IPS-20b (cell line): ENCODE results near the gene CHD2.
"Not testable (repeated sequence)": the region's sequence is repeated elsewhere in the genome, so short reads cannot be mapped to it uniquely, and the experiment has no call there.

Source experiments
- H3K27ac ChIP-seq: one replicate; pipeline ENCODE4 v1.5.1; 2013; ENCODE audit warnings: low read length
- H3K27me3 ChIP-seq: 2 replicates; pipeline ENCODE4 v1.6.1; 2013; ENCODE audit warnings: mild to moderate bottlenecking, low read length, inconsistent platforms; ENCODE audit not compliant: insufficient read depth
- H3K36me3 ChIP-seq: 2 replicates; pipeline ENCODE4 v1.6.1; 2013; ENCODE audit warnings: low read depth, mild to moderate bottlenecking, inconsistent platforms, low read length, moderate library complexity; ENCODE audit not compliant: insufficient read depth
- H3K4me1 ChIP-seq: 2 replicates; pipeline ENCODE4 v1.6.1; 2013; ENCODE audit warnings: mild to moderate bottlenecking, control low read depth, inconsistent platforms, low read length, moderate library complexity; ENCODE audit not compliant: insufficient read depth
- H3K4me3 ChIP-seq: 2 replicates; pipeline ENCODE4 v1.5.1; 2013; ENCODE audit warnings: mild to moderate bottlenecking, low read length, inconsistent platforms
- H3K9ac ChIP-seq: 2 replicates; pipeline ENCODE4 v1.6.1; 2013; ENCODE audit warnings: low read depth, mild to moderate bottlenecking, inconsistent platforms, low read length, moderate library complexity
- H3K9me3 ChIP-seq: 2 replicates; pipeline ENCODE4 v1.6.1; 2013; ENCODE audit warnings: mild to moderate bottlenecking, low read depth, low read length, inconsistent platforms; ENCODE audit not compliant: insufficient read depth

CHD2 gene

GRCh38 chr15:93051236-93052089 lies 151.3 kb downstream of the CHD2 start:
- H3K36me3 ChIP-seq, result peaks cover 87% of the 10 kb centered on the region
- no peaks in the 10 kb centered on the region for H3K27me3 ChIP-seq
- H3K4me3 ChIP-seq, result no peak overlapping the region

GRCh38 chr15:93052090-93052879 lies 152.2 kb downstream of the CHD2 start:
- H3K36me3 ChIP-seq, result peaks cover 82% of the 10 kb centered on the region
- no peaks in the 10 kb centered on the region for H3K4me1 ChIP-seq
- no peak overlapping the region for H3K9ac ChIP-seq
- H3K27ac ChIP-seq, result no peak overlapping the region
- no peak overlapping the region for H3K4me3 ChIP-seq
- no peaks in the 10 kb centered on the region for H3K27me3 ChIP-seq
- no peaks in the 10 kb centered on the region for H3K9me3 ChIP-seq

More at GRCh38 chr15:93051236-93052089, 151.3 kb downstream of the CHD2 start:
- no peak overlapping the region for H3K27ac ChIP-seq
- H3K9me3 ChIP-seq, result 0 out of 2 replicates have a peak, but pooled peaks cover under 1% of the 10 kb centered on the region
- H3K4me1 ChIP-seq, result no peaks in the 10 kb centered on the region
- H3K9ac ChIP-seq, result no peak overlapping the region

GRCh38 chr15:93055211-93055610 lies 155.1 kb downstream of the CHD2 start:
- H3K9me3 ChIP-seq, result no peaks in the 10 kb centered on the region
- no peak overlapping the region for H3K9ac ChIP-seq
- H3K36me3 ChIP-seq, result peaks cover 68% of the 10 kb centered on the region
- no peak overlapping the region for H3K4me3 ChIP-seq
- H3K27ac ChIP-seq, result no peak overlapping the region
- no peaks in the 10 kb centered on the region for H3K27me3 ChIP-seq
- peaks cover 13% of the 10 kb centered on the region; the same call in 1 of the 2 replicates for H3K4me1 ChIP-seq

DNA sequence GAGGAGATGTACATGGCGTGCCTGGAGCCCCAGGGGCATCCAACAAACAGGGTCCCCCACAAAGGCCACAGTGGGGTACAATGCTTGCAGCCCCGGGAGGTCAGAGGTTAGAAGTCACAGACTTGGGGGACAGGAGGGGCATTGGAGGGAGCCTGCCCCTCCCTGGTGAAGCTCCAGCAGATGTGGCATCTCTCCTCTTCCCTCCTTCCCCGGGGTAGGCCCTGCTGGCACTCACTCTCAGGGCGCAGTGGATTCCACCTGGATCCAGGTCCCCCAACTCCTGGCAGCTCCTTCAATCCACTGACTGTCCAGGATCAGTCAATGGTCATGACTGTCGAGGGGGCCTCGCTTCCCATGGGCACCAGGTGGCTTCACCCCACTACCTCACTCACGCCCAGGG lies 156.7 kb downstream of the CHD2 start:
- no peaks in the 10 kb centered on the region for H3K27me3 ChIP-seq
- no peak overlapping the region for H3K4me3 ChIP-seq
- H3K9me3 ChIP-seq, result no peaks in the 10 kb centered on the region
- no peak overlapping the region for H3K9ac ChIP-seq
- peaks cover 52% of the 10 kb centered on the region for H3K36me3 ChIP-seq
- H3K4me1 ChIP-seq, result peaks cover 23% of the 10 kb centered on the region; the same call in 1 of the 2 replicates
- peak overlapping the region; percentile 14 for H3K27ac ChIP-seq

DNA sequence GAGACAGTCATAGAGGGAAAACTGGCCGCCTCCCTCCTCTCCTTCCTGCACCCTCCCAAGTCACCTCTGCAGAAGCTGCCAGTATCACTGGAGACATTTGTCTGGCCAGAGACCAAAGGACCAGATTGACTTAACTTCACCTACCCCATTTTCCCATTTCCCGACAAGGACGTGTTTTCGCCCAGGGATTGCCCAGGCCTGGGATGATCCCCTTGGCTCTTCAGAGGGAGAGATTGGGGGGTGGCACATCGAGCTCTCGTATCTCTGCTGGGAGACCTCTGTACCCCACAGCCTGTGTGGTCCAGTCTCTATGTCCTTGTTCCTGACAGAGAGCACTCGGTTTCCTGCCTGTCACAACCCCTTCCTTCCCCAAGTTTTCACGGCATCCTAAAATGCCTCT lies 157.5 kb downstream of the CHD2 start:
- H3K9ac ChIP-seq, result no peak overlapping the region
- H3K4me3 ChIP-seq, result no peak overlapping the region
- H3K9me3 ChIP-seq, result no peaks in the 10 kb centered on the region
- peaks cover 29% of the 10 kb centered on the region; the same call in 1 of the 2 replicates for H3K4me1 ChIP-seq
- H3K27ac ChIP-seq, result no peak overlapping the region
- no peaks in the 10 kb centered on the region for H3K27me3 ChIP-seq
- peaks cover 44% of the 10 kb centered on the region for H3K36me3 ChIP-seq

DNA sequence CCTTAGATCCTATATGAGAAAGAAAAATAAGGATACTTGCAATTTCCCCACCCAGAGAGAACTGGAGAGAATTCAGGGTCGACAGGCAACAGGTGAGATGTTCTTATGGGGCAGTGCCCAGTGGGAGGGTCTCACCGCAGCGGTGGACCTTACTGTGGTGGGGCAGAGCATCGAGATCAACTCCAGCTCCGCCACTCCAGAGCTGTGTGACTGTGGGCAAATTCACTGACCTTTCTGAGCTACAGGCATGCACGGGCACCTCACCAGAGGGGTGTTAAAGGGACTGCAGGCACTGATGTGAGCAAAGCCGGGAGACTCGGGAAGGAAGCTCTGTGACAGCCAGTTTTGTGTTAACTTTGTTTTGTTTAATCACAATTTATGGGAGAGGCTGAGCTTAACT lies 158.0 kb downstream of the CHD2 start:
- Histone ChIP-seq H3K36me3 (peaks cover 42% of the 10 kb centered on the region), H3K27ac (no peak overlapping the region), H3K9me3 (no peaks in the 10 kb centered on the region), H3K9ac (no peak overlapping the region), H3K4me1 (peaks cover 34% of the 10 kb centered on the region; the same call in 1 of the 2 replicates), H3K4me3 (no peak overlapping the region), H3K27me3 (no peaks in the 10 kb centered on the region)

DNA sequence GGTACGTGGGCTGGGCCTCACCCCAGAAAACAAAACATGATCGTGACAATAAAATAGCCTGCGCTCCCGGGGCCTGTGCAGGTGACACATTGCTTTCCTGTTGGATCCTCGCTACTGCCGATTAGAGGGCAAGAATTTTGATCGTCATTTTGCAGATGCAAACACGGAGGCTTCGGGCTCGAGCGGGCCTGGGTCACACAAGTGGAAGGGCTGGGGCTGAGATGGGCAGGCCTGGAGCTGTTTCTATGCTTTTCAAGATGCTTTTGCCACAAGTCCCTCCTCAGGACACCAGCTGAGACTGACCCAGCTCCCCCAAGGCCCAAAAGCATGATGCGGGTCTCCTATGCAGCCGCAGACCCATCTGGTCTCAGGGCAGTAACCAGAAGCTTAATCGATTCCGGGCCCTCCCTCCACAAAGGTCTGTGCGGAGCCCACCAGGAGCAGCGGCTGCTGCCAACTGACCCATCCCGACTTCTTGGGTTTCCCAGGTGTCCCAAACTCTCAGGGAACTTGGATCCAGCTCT lies 158.8 kb downstream of the CHD2 start:
- Histone ChIP-seq H3K4me3 (no peak overlapping the region), H3K27me3 (no peaks in the 10 kb centered on the region), H3K4me1 (peaks cover 42% of the 10 kb centered on the region; the same call in 1 of the 2 replicates), H3K36me3 (peaks cover 41% of the 10 kb centered on the region), H3K9ac (peak overlapping the region; percentile 42; the same call in 1 of the 2 replicates), H3K9me3 (no peaks in the 10 kb centered on the region), H3K27ac (no peak overlapping the region)

GRCh38 chr15:93059442-93059841 lies 159.3 kb downstream of the CHD2 start:
- Histone ChIP-seq H3K27ac (peak overlapping the region; percentile 8), H3K27me3 (no peaks in the 10 kb centered on the region), H3K4me1 (peaks cover 47% of the 10 kb centered on the region; the same call in 1 of the 2 replicates), H3K9ac (peak overlapping the region; percentile 42; the same call in 1 of the 2 replicates), H3K36me3 (peaks cover 46% of the 10 kb centered on the region), H3K4me3 (no peak overlapping the region), H3K9me3 (no peaks in the 10 kb centered on the region)

- no peaks in the 10 kb centered on the region for H3K9me3 ChIP-seq
- H3K36me3 ChIP-seq, result peaks cover 46% of the 10 kb centered on the region
- peaks cover 47% of the 10 kb centered on the region; the same call in 1 of the 2 replicates for H3K4me1 ChIP-seq
- H3K4me3 ChIP-seq, result peak overlapping the region; percentile 51; the same call in 1 of the 2 replicates
- peak overlapping the region; percentile 71; the same call in 1 of the 2 replicates for H3K9ac ChIP-seq
- H3K27ac ChIP-seq, result peak overlapping the region; percentile 72
- no peaks in the 10 kb centered on the region for H3K27me3 ChIP-seq
Measured at GRCh38 chr15:93060336-93061248, 160.5 kb downstream of the CHD2 start.

- H3K27me3 ChIP-seq, H3K9me3 ChIP-seq: not testable (repeated sequence)
- H3K4me3 ChIP-seq, result peak overlapping the region; percentile 30; the same call in 1 of the 2 replicates
- H3K9ac ChIP-seq, result peak overlapping the region; percentile 60; the same call in 1 of the 2 replicates
- H3K36me3 ChIP-seq, result peaks cover 44% of the 10 kb centered on the region
- peaks cover 47% of the 10 kb centered on the region; the same call in 1 of the 2 replicates for H3K4me1 ChIP-seq
- H3K27ac ChIP-seq, result peak overlapping the region; percentile 78
Measured at GRCh38 chr15:93062628-93063261, 162.6 kb downstream of the CHD2 start.
